ENCODE data around the gene STARD6.

The STARD6 gene

GRCh38 chr18:54381640-54382039 is 24.0 kb upstream of the STARD6 start:
- peaks cover 2% of the 10 kb centered on the region for H3K4me1 Mint-ChIP-seq (ENCODE audit: low read depth)
- no peak for DNase-seq (ENCODE audit: low spot score)
- no peaks in the 10 kb centered on the region for H3K9me3 Mint-ChIP-seq

GRCh38 chr18:54378057-54378456 is 20.4 kb upstream of the STARD6 start:
- H3K9me3 Mint-ChIP-seq, result no peaks in the 10 kb centered on the region
- H3K27me3 Mint-ChIP-seq (ENCODE audit: low read depth), result no peaks in the 10 kb centered on the region
- H3K4me1 Mint-ChIP-seq (ENCODE audit: low read depth), result no peaks in the 10 kb centered on the region
- peaks cover 23% of the 10 kb centered on the region for H3K36me3 Mint-ChIP-seq (ENCODE audit: low read depth)
- no peak overlapping the region for H3K27ac Mint-ChIP-seq
- no peak for DNase-seq (ENCODE audit: low spot score)
- no peak overlapping the region for H3K4me3 Mint-ChIP-seq

More at GRCh38 chr18:54381640-54382039, 24.0 kb upstream of the STARD6 start:
- H3K27me3 Mint-ChIP-seq (ENCODE audit: low read depth), result no peaks in the 10 kb centered on the region
- peaks cover 14% of the 10 kb centered on the region for H3K36me3 Mint-ChIP-seq (ENCODE audit: low read depth)
- no peak overlapping the region for H3K27ac Mint-ChIP-seq
- no peak overlapping the region for H3K4me3 Mint-ChIP-seq

GRCh38 chr18:54360406-54360805 is 2.7 kb upstream of the STARD6 start:
- Mint-ChIP-seq H3K36me3 (ENCODE audit: low read depth) (peaks cover 21% of the 10 kb centered on the region), H3K27me3 (ENCODE audit: low read depth) (peaks cover 4% of the 10 kb centered on the region), H3K4me1 (ENCODE audit: low read depth) (peaks cover 23% of the 10 kb centered on the region), H3K4me3 (no peak overlapping the region), H3K9me3 (no peaks in the 10 kb centered on the region), H3K27ac (no peak overlapping the region)
- DNase-seq (ENCODE audit: low spot score), result no peak

GRCh38 chr18:54359233-54359632 is 1.6 kb upstream of the STARD6 start:
- no peak overlapping the region for H3K27ac Mint-ChIP-seq
- H3K36me3 Mint-ChIP-seq (ENCODE audit: low read depth), result peaks cover 21% of the 10 kb centered on the region
- H3K4me3 Mint-ChIP-seq, result peak overlapping the region; percentile 96
- no peaks in the 10 kb centered on the region for H3K9me3 Mint-ChIP-seq
- peaks cover 23% of the 10 kb centered on the region for H3K4me1 Mint-ChIP-seq (ENCODE audit: low read depth)
- peaks cover 4% of the 10 kb centered on the region for H3K27me3 Mint-ChIP-seq (ENCODE audit: low read depth)
- no peak for DNase-seq (ENCODE audit: low spot score)

- Mint-ChIP-seq H3K27me3 (ENCODE audit: low read depth) (peaks cover 4% of the 10 kb centered on the region), H3K4me1 (ENCODE audit: low read depth) (peaks cover 23% of the 10 kb centered on the region), H3K4me3 (peak overlapping the region; percentile 96), H3K27ac (peak overlapping the region; percentile 97), H3K36me3 (ENCODE audit: low read depth) (peaks cover 20% of the 10 kb centered on the region), H3K9me3 (no peaks in the 10 kb centered on the region)
- DNase-seq (ENCODE audit: low spot score), result no peak
Measured at GRCh38 chr18:54358495-54359040, 910 bp upstream of the STARD6 start.

GRCh38 chr18:54357082-54357659 is 487 bp downstream of the STARD6 start:
- peaks cover 23% of the 10 kb centered on the region for H3K4me1 Mint-ChIP-seq (ENCODE audit: low read depth)
- H3K9me3 Mint-ChIP-seq, result no peaks in the 10 kb centered on the region
- H3K4me3 Mint-ChIP-seq, result peak overlapping the region; percentile 96
- peak; percentile 7 for DNase-seq (ENCODE audit: low spot score)
- peaks cover 14% of the 10 kb centered on the region for H3K36me3 Mint-ChIP-seq (ENCODE audit: low read depth)
- peak overlapping the region; percentile 97 for H3K27ac Mint-ChIP-seq
- peaks cover 4% of the 10 kb centered on the region for H3K27me3 Mint-ChIP-seq (ENCODE audit: low read depth)

- no peak overlapping the region for H3K4me3 Mint-ChIP-seq
- peaks cover 7% of the 10 kb centered on the region for H3K4me1 Mint-ChIP-seq (ENCODE audit: low read depth)
- H3K27ac Mint-ChIP-seq, result no peak overlapping the region
- no peaks in the 10 kb centered on the region for H3K36me3 Mint-ChIP-seq (ENCODE audit: low read depth)
- no peak for DNase-seq (ENCODE audit: low spot score)
- H3K27me3 Mint-ChIP-seq (ENCODE audit: low read depth), result peaks cover 36% of the 10 kb centered on the region
- H3K9me3 Mint-ChIP-seq, result no peaks in the 10 kb centered on the region
Measured at GRCh38 chr18:54351186-54351585, 6.5 kb downstream of the STARD6 start.

GRCh38 chr18:54338230-54338629 is 19.4 kb downstream of the STARD6 start:
- no peak for DNase-seq (ENCODE audit: low spot score)
- peaks cover 2% of the 10 kb centered on the region for H3K36me3 Mint-ChIP-seq (ENCODE audit: low read depth)
- H3K27me3 Mint-ChIP-seq (ENCODE audit: low read depth), result no peaks in the 10 kb centered on the region
- no peak overlapping the region for H3K27ac Mint-ChIP-seq
- no peaks in the 10 kb centered on the region for H3K4me1 Mint-ChIP-seq (ENCODE audit: low read depth)
- H3K4me3 Mint-ChIP-seq, result no peak overlapping the region
- H3K9me3 Mint-ChIP-seq, result no peaks in the 10 kb centered on the region

GRCh38 chr18:54335638-54336173 is 22.0 kb downstream of the STARD6 start:
- Mint-ChIP-seq H3K36me3 (ENCODE audit: low read depth) (no peaks in the 10 kb centered on the region), H3K4me1 (ENCODE audit: low read depth) (no peaks in the 10 kb centered on the region), H3K9me3 (no peaks in the 10 kb centered on the region), H3K27me3 (ENCODE audit: low read depth) (peaks cover 3% of the 10 kb centered on the region), H3K4me3 (no peak overlapping the region), H3K27ac (no peak overlapping the region)
- DNase-seq (ENCODE audit: low spot score), result no peak

GRCh38 chr18:54330768-54331548 is 26.7 kb downstream of the STARD6 start:
- no peaks in the 10 kb centered on the region for H3K36me3 Mint-ChIP-seq (ENCODE audit: low read depth)
- peaks cover 6% of the 10 kb centered on the region for H3K27me3 Mint-ChIP-seq (ENCODE audit: low read depth)
- no peaks in the 10 kb centered on the region for H3K9me3 Mint-ChIP-seq
- DNase-seq (ENCODE audit: low spot score), result no peak
- H3K27ac Mint-ChIP-seq, result no peak overlapping the region
- no peak overlapping the region for H3K4me3 Mint-ChIP-seq
- H3K4me1 Mint-ChIP-seq (ENCODE audit: low read depth), result no peaks in the 10 kb centered on the region

GRCh38 chr18:54329787-54330186 is 27.9 kb downstream of the STARD6 start:
- Mint-ChIP-seq H3K27me3 (ENCODE audit: low read depth) (peaks cover 6% of the 10 kb centered on the region), H3K4me1 (ENCODE audit: low read depth) (no peaks in the 10 kb centered on the region), H3K36me3 (ENCODE audit: low read depth) (no peaks in the 10 kb centered on the region), H3K27ac (no peak overlapping the region), H3K9me3 (no peaks in the 10 kb centered on the region), H3K4me3 (no peak overlapping the region)
- DNase-seq (ENCODE audit: low spot score), result no peak

GRCh38 chr18:54327818-54328217 is 29.8 kb downstream of the STARD6 start:
- Mint-ChIP-seq H3K36me3 (ENCODE audit: low read depth) (no peaks in the 10 kb centered on the region), H3K4me1 (ENCODE audit: low read depth) (no peaks in the 10 kb centered on the region), H3K4me3 (no peak overlapping the region), H3K27me3 (ENCODE audit: low read depth) (peaks cover 9% of the 10 kb centered on the region), H3K9me3 (no peaks in the 10 kb centered on the region), H3K27ac (no peak overlapping the region)
- no peak for DNase-seq (ENCODE audit: low spot score)

- no peaks in the 10 kb centered on the region for H3K36me3 Mint-ChIP-seq (ENCODE audit: low read depth)
- H3K27ac Mint-ChIP-seq, result no peak overlapping the region
- peaks cover 2% of the 10 kb centered on the region for H3K4me1 Mint-ChIP-seq (ENCODE audit: low read depth)
- no peak overlapping the region for H3K4me3 Mint-ChIP-seq
- H3K9me3 Mint-ChIP-seq, result no peaks in the 10 kb centered on the region
- DNase-seq (ENCODE audit: low spot score), result no peak
- H3K27me3 Mint-ChIP-seq (ENCODE audit: low read depth), result peaks cover 12% of the 10 kb centered on the region
Measured at GRCh38 chr18:54323970-54324369, 33.7 kb downstream of the STARD6 start.

GRCh38 chr18:54323561-54323960 is 34.1 kb downstream of the STARD6 start:
- H3K4me3 Mint-ChIP-seq, result no peak overlapping the region
- H3K27ac Mint-ChIP-seq, result no peak overlapping the region
- no peaks in the 10 kb centered on the region for H3K36me3 Mint-ChIP-seq (ENCODE audit: low read depth)
- H3K27me3 Mint-ChIP-seq (ENCODE audit: low read depth), result peaks cover 13% of the 10 kb centered on the region
- no peaks in the 10 kb centered on the region for H3K9me3 Mint-ChIP-seq
- DNase-seq (ENCODE audit: low spot score), result no peak
- peaks cover 2% of the 10 kb centered on the region for H3K4me1 Mint-ChIP-seq (ENCODE audit: low read depth)

Data from T-helper 2 cell treated with Interferon-gamma antibody and Interleukin-4, amounts not matched to agents 5 μg/mL and 100 μg/mL, for 36 hours (primary cell).